GM03348 (cell line): Measurements from ENCODE around the gene EVPLL.
"Not testable (repeated sequence)": the region's sequence is repeated elsewhere in the genome, so short reads cannot be mapped to it uniquely, and the experiment has no call there.

Experiments
- DNase-seq: peaks from one replicate; pipeline ENCODE4 v3.0.0; 2012; ENCODE audit warnings: low spot score

EVPLL gene

DNA sequence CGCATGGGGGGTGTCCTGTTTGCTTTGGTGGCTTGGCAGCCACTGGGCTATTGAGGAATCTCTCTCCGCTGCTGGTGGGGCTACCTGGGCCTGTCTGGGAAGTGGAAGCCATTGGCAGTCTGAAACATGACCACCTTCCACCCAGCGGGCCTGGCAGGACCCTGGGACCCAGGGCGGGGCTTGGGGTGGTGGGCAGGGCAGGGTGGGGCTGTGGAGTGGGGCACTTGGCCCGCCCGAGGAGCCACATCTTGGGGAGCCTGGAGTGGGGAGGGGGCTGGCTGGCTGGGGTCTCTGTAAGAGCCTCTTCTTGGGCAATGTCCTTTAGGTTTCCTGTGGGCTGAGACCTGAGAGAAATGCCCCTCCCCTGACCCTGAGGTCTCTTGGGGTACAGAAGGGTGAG lies 48.0 kb downstream of the EVPLL start:
- DNase-seq = not testable (repeated sequence)

DNA sequence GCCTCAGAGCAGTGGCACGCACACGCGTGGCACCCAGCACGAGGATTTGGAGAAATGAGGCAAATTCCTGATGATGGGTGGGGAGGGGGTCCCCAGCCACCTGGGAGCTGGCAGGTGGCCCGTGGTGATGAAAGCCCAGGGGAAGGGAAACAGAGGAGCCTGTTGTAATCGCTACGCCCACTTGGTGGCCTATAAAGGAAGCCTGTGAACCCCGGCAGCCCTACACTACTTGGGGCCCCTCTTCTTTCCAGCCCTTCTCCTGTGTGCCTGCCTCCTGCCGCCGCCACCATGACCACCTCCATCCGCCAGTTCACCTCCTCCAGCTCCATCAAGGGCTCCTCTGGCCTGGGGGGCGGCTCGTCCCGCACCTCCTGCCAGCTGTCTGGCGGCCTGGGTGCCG lies 49.1 kb downstream of the EVPLL start:
- DNase-seq = not testable (repeated sequence)

DNA sequence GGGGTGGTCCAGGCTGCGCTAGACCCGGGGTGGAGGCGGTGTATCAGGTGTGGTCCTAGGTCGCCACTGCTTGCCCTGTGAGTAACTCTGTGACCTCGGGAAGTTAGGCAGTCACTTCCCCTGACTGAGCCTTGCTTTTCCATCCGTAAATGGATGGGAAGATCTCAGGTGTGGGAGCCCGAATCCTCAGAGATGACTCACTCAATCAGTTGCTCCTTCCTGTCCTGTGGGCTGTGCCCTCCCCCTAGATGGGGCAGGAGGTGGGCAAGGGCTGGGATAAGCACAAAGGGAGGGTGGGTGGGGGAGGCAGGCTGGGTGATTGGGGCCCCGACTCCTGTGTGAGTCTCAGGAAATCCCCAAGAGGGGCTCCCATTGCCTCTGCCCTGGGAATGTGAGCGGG lies 54.6 kb downstream of the EVPLL start:
- not testable (repeated sequence) for DNase-seq
